Esophagus muscularis mucosa (tissue), 3 donors: ENCODE data around the gene SLC20A1.

Source experiments
- CTCF ChIP-seq, 3 experiments: fragments of 200-600 bp in 2 of 3; fragments of 450-650 bp in 1 of 3; sonication (generic) in 2 of 3; IDR thresholded peaks; one replicate each; pipeline ENCODE4 v1.5.1; 2017 to 2019; ENCODE audit warnings: antibody characterized with exemption in 3 of 3, mild to moderate bottlenecking in 2 of 3, moderate library complexity in 1 of 3
- POLR2A ChIP-seq: fragments of 450-650 bp; IDR thresholded peaks from one replicate; pipeline ENCODE4 v1.6.1; 2017; ENCODE audit warnings: antibody characterized with exemption, moderate library complexity, mild to moderate bottlenecking, low read depth
- POLR2AphosphoS5 ChIP-seq, 2 donors: sonication (generic); formaldehyde crosslinking; IDR thresholded peaks; one replicate each; pipeline ENCODE4 v1.6.1; 2017; ENCODE audit warnings: antibody characterized with exemption in 2 of 2

GRCh38 chr2:112671801-112672200 is 26.1 kb downstream of the SLC20A1 start:
- TF ChIP-seq POLR2A (no peak), CTCF (IDR thresholded peaks at IDR 0.05) (no peak), POLR2AphosphoS5 (IDR thresholded peaks at IDR 0.05) (no peak)
